Activated CD8-positive, alpha-beta T cell treated with anti-CD3 and anti-CD28 coated beads for 36 hours (primary cell): ENCODE measurements around the gene SUDS3. TPM values are rescaled to one million over a fixed set of nuclear protein-coding genes. Genes with fewer than 3 reads are reported as not detected.

Experiments used
- ATAC-seq: fragments of 200-7000 bp; cut with Tn5 transposase; one replicate; pipeline ENCODE4 v1.10.0; 2021; ENCODE audit warnings: mild to moderate bottlenecking, moderate library complexity
- CTCF ChIA-PET: fragments of 350-600 bp; sonication (Branson Sonifier 250); formaldehyde crosslinking; loops from one replicate; lab custom pipeline; 2021; ENCODE audit warnings: antibody characterized with exemption; lab: Charles Lee
- POLR2A ChIA-PET: fragments of 350-600 bp; sonication (Branson Sonifier 250); formaldehyde crosslinking; loops from one replicate; lab custom pipeline; 2021; ENCODE audit warnings: antibody characterized with exemption; lab: Charles Lee
- DNase-seq: peaks from one replicate; pipeline ENCODE4 v3.0.0-alpha.2; 2020
- H3K27ac Mint-ChIP-seq: one replicate; pipeline ENCODE4 v1.8.0; 2021; ENCODE audit warnings: mild to moderate bottlenecking, mixed read lengths
- H3K27me3 Mint-ChIP-seq: one replicate; pipeline ENCODE4 v1.8.0; 2021; ENCODE audit warnings: mixed read lengths
- H3K36me3 Mint-ChIP-seq: one replicate; pipeline ENCODE4 v1.8.0; 2021; ENCODE audit warnings: low read depth, mixed read lengths
- H3K4me1 Mint-ChIP-seq: one replicate; pipeline ENCODE4 v1.8.0; 2021; ENCODE audit warnings: low read depth, mixed read lengths
- H3K4me3 Mint-ChIP-seq: one replicate; pipeline ENCODE4 v1.8.0; 2021; ENCODE audit warnings: mild to moderate bottlenecking, moderate library complexity, mixed read lengths
- H3K9me3 Mint-ChIP-seq: one replicate; pipeline ENCODE4 v1.8.0; 2021; ENCODE audit warnings: mixed read lengths
- intact Hi-C: fragments of 100-400 bp; cut with micrococcal nuclease; formaldehyde crosslinking; loops from one replicate; pipeline ENCODE4 v1.10.0; 2022
- total RNA-seq, 2 experiments: library from RNA; stranded (reverse); gene quantifications; one replicate each; pipeline ENCODE4 v1.2.3, GENCODE V29; 2021
- TF ChIP-seq, protein P1 (sequence below): fragments of 200-600 bp; IDR thresholded peaks from one replicate; pipeline ENCODE4 v1.8.0; 2022; ENCODE audit warnings: antibody characterized with exemption, mild to moderate bottlenecking

Gene SUDS3
- total RNA-seq, 2 experiments from 2014 or later: 18.0 to 19.8 TPM

DNA sequence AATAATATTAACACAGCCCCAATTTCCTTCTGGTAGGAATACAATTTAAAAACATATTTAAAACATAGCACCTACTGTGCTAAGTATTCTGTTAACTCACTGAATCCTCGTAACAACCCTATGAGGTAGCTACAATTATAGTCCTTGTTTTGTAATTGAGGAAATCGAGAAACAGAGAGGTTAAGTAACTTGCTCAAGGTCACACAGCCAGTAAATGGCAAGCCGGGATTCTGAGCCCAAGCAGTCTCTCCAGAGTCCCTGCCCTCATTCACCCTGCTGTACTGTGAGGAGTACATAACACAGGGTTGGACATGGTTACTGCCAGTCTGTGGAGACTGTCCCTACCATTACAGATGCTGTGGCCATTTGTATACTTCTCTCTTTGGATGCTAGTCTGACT, 44.3 kb downstream of the SUDS3 start:
- Mint-ChIP-seq H3K4me3 (no peak overlapping the region), H3K9me3 (no peaks in the 10 kb centered on the region), H3K36me3 (peaks cover 15% of the 10 kb centered on the region), H3K27me3 (no peaks in the 10 kb centered on the region), H3K4me1 (no peaks in the 10 kb centered on the region), H3K27ac (no peak overlapping the region)
- ChIA-PET POLR2A (no interaction called here), CTCF (interaction anchor here (1.0 kb wide), 1 partner anchor 15 kb away, joined by 4 read pairs; no protein-coding TSS in a partner anchor)
- ATAC-seq (no peak), DNase-seq (no peak)
- TF ChIP-seq, protein P1, sequence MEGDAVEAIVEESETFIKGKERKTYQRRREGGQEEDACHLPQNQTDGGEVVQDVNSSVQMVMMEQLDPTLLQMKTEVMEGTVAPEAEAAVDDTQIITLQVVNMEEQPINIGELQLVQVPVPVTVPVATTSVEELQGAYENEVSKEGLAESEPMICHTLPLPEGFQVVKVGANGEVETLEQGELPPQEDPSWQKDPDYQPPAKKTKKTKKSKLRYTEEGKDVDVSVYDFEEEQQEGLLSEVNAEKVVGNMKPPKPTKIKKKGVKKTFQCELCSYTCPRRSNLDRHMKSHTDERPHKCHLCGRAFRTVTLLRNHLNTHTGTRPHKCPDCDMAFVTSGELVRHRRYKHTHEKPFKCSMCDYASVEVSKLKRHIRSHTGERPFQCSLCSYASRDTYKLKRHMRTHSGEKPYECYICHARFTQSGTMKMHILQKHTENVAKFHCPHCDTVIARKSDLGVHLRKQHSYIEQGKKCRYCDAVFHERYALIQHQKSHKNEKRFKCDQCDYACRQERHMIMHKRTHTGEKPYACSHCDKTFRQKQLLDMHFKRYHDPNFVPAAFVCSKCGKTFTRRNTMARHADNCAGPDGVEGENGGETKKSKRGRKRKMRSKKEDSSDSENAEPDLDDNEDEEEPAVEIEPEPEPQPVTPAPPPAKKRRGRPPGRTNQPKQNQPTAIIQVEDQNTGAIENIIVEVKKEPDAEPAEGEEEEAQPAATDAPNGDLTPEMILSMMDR: no peak
- intact Hi-C loops: no loop called here

DNA sequence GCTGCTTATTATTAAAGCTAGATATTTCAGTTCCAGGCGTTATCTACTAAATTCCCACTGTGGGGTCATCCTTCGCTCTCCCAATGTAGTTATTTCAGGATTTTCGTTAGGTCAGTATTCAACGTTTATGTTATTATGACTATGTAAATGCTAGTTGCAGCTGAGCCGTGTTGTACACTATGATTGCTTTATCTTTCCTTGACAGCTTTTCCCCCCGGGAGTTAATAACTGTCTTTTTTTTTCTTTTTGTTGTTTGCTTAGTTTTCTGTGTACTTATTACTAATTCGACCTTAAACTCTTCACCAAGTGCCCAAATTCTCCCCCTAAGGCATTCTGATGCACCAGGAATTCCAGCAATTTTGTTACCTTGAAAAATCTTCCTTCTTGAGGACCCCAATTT, 48.5 kb downstream of the SUDS3 start:
- ATAC-seq (no peak), DNase-seq (no peak)
- peaks cover 4% of the 10 kb centered on the region for H3K36me3 Mint-ChIP-seq
- no peaks in the 10 kb centered on the region for H3K27me3 Mint-ChIP-seq
- no peaks in the 10 kb centered on the region for H3K4me1 Mint-ChIP-seq
- no peak overlapping the region for H3K27ac Mint-ChIP-seq
- no peak overlapping the region for H3K4me3 Mint-ChIP-seq
- CTCF ChIA-PET: interaction anchor here (0.7 to 1.1 kb wide), 2 partner anchors 20 to 21 kb away, joined by 3 read pairs; no protein-coding TSS in a partner anchor
- POLR2A ChIA-PET: interaction anchor here (0.6 kb wide), 1 partner anchor 450 kb away, joined by 3 read pairs; no protein-coding TSS in a partner anchor
- intact Hi-C loops: no loop called here
- H3K9me3 Mint-ChIP-seq: no peaks in the 10 kb centered on the region
- TF ChIP-seq, protein P1: no peak

DNA sequence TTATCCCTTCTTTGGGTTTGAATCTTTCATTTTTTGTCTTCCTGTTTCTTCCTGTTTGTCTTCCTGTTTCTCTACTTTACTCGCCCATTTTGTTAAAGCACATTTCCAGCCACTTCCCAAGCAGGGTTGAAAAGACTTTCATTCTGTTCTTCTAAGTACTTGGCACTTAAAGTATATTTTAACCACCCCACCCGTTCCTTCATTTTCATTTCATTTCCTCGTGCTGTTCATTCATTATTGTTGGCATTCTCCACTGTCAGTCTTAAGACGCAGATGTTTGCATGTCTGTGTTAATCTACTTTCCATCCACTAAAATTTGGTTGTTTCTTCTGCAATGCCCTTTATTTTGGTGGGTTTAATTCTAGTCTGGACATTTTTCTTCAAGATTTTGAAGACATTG, 49.0 kb downstream of the SUDS3 start:
- intact Hi-C loops: no loop called here

DNA sequence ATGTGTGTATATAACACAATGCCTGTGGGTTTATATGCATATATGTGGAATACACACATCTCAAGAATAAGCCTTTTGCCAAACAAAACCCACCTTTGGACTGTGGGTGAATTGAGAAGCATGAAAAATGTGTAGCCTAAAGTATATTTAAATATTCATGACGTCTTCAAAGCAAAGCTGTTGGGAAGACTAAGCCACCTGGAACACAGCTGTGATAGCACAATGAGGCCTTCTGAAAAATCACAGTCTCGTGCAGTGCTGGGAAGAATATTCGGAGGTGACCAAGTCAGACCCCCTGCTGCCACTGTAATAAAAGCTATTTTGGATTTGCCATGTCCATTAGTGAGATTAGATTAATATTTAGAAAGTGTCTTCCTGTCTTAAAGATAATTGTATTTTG, 51.5 kb downstream of the SUDS3 start:
- CTCF ChIA-PET: no interaction called here

More for the DNA sequence above, 49.0 kb downstream of the SUDS3 start:
- no peaks in the 10 kb centered on the region for H3K9me3 Mint-ChIP-seq
- no peak overlapping the region for H3K27ac Mint-ChIP-seq
- ChIA-PET POLR2A (no interaction called here), CTCF (interaction anchor here (1.1 kb wide), 1 partner anchor 20 kb away, joined by 3 read pairs; no protein-coding TSS in a partner anchor)
- H3K4me3 Mint-ChIP-seq: no peak overlapping the region
- H3K36me3 Mint-ChIP-seq: peaks cover 4% of the 10 kb centered on the region
- H3K27me3 Mint-ChIP-seq: no peaks in the 10 kb centered on the region
- TF ChIP-seq, protein P1: no peak
- DNase-seq (no peak), ATAC-seq (no peak)
- H3K4me1 Mint-ChIP-seq: no peaks in the 10 kb centered on the region

DNA sequence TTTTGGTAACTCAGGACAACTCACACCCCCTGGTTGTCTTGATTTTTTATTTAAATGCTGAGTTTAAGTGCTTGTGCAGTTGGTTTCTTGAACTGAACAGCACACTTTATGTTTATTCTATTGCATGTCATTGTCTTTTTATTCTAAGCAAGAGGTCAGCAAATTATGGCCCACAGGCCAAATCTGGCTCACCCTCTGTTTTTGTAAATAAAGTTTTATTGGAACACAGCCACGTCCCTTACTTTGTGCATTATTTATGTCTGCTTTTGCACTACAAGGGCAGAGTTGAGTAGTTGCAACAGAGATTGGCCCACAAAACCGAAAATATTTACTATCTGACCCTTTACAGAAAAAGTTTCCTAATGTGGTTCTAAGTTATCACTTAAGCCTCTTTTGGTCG, 52.3 kb downstream of the SUDS3 start:
- ChIA-PET POLR2A (no interaction called here), CTCF (no interaction called here)
- TF ChIP-seq, protein P1: no peak
- ATAC-seq: no peak
- no peak for DNase-seq
- no peak overlapping the region for H3K27ac Mint-ChIP-seq
- peaks cover 6% of the 10 kb centered on the region for H3K36me3 Mint-ChIP-seq
- no peaks in the 10 kb centered on the region for H3K27me3 Mint-ChIP-seq
- no peaks in the 10 kb centered on the region for H3K9me3 Mint-ChIP-seq
- H3K4me3 Mint-ChIP-seq: no peak overlapping the region
- no peaks in the 10 kb centered on the region for H3K4me1 Mint-ChIP-seq
- intact Hi-C loops: no loop called here

More for the DNA sequence above, 51.5 kb downstream of the SUDS3 start:
- Mint-ChIP-seq H3K4me3 (no peak overlapping the region), H3K9me3 (no peaks in the 10 kb centered on the region), H3K36me3 (peaks cover 6% of the 10 kb centered on the region), H3K4me1 (no peaks in the 10 kb centered on the region), H3K27ac (no peak overlapping the region), H3K27me3 (no peaks in the 10 kb centered on the region)
- POLR2A ChIA-PET: no interaction called here
- TF ChIP-seq, protein P1: no peak
- intact Hi-C loops: no loop called here
- ATAC-seq (no peak), DNase-seq (no peak)
